GM18520 (cell line): ENCODE data around the gene LHX4.
A peak's percentile ranks its signal among the peaks of the same experiment; 100 is the strongest.

Source experiments
- ATAC-seq: cut with Tn5 transposase; IDR thresholded peaks from one replicate; pipeline ENCODE4 v1.9.1; 2021; ENCODE audit not compliant: unreplicated experiment

LHX4 gene

GRCh38 chr1:180241716-180242544, 11.9 kb downstream of the LHX4 start:
- ATAC-seq: no peak

- ATAC-seq: no peak
Measured at GRCh38 chr1:180243517-180244221, 13.6 kb downstream of the LHX4 start.

DNA sequence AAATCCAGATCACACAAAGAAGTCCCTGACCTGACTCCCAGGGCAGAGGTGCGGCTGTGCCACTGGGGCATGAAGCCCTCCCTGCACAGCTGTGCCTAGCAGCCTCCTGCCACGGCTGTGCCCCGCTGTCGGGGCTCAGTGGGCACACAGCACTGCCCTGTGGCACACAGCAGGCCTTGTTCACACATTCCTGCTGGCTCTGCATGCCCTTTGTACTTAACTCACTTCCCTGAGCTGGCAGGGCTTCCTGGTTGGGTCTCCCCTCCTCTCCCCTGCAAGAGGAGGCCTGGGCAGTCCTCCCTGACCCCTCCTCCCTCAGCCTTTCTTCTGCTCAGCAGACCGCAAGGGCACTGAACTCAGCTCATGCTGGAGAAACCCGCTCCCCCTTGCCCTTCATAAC, 14.8 kb downstream of the LHX4 start:
- ATAC-seq: no peak

GRCh38 chr1:180246579-180246978, 16.5 kb downstream of the LHX4 start:
- ATAC-seq: no peak

DNA sequence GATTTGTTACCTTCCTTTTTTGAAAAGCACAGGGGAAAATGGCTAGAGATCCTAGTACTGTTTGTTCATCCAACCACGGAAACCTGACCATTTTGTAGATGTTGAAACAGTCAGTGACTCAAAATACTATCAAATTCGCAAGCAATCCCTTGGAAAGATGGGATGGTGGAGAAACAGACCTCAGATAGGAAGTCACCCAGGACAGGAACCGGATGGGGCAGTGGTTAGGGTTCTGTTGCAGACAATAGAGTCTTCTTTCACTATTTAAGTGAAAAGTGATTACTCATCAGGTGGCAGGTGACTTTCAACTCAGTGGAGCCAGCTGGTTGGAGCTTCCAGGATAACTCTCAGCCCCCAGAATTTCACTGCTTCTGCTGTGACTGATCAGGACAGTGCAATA, 17.0 kb downstream of the LHX4 start:
- ATAC-seq: no peak

GRCh38 chr1:180247580-180247979, 17.5 kb downstream of the LHX4 start:
- ATAC-seq: no peak

DNA sequence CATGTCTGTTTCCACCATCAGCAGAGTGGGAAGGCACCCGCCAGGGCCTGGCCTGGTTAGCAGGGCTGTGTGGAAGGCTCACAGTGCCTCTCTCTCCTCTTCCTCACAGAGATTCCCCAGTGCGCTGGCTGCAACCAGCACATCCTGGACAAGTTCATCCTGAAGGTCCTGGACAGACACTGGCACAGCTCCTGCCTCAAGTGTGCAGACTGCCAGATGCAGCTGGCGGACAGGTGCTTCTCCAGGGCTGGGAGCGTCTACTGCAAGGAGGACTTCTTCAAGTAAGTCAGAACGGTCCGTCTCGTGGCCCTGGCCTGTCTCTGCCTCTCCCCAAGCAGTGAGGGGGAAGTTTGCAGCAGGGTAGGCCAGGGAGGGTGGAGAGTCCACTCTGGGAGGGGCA, 18.1 kb downstream of the LHX4 start:
- no peak for ATAC-seq

GRCh38 chr1:180248731-180249681, 18.9 kb downstream of the LHX4 start:
- no peak for ATAC-seq

- no peak for ATAC-seq
Measured at GRCh38 chr1:180249725-180250498, 19.8 kb downstream of the LHX4 start.

GRCh38 chr1:180250499-180250770, 20.4 kb downstream of the LHX4 start:
- ATAC-seq: no peak

DNA sequence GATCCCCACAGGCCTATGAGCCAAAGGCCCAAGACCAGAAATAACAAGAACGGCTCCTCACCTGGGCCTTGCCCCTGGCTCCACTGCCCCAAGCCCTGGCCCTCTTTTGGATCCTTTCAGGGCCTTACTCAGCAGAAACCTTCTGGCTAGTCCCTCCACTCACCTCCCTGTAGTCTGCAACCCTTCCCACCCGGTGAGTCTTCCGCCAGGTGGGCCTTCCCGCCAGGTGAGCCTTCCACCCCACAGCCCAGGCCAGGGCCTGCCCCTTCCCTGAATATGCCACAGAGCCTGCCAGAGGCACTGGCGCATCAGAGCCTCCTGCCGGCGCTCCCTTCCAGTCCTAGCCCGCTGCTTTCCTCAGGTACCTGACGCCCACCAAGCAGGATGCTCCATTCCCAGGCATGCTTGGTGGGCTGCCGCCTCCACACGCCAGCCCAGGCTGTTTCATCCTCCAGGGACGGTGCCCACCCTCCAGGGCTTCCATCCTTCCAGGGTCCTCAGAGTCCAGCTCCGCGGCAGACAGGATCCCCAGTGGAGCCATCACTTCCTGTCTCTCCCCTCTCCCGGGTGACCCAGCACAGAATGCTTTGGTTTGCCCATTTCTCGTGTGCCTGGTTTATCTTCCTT, 20.9 kb downstream of the LHX4 start:
- no peak for ATAC-seq

- ATAC-seq: no peak
Measured at GRCh38 chr1:180251526-180252305, 21.7 kb downstream of the LHX4 start.

GRCh38 chr1:180252638-180253536, 22.8 kb downstream of the LHX4 start:
- ATAC-seq: peak; percentile 48

GRCh38 chr1:180253585-180254495, 23.8 kb downstream of the LHX4 start:
- no peak for ATAC-seq

GRCh38 chr1:180254496-180254819, 24.4 kb downstream of the LHX4 start:
- no peak for ATAC-seq

DNA sequence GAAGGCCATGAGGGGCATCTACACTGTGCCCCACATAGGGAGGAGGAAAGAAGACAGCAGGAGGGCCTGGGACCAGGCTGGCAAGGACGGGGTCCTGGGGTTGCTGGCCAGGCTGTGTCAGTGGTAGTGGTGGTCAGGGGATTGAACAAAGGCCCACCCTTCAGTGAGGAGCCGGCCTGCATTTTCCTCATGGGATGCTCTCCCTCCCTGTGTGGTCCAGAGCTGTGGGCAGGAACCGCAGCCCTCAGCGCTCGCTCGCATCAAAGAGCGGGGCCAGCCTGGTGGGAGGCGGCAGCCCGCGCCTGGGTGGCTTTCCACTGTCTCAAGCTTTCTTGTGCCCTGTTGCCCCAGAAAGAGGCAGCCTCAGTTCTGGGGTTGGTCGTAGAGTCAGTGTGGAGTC, 24.8 kb downstream of the LHX4 start:
- no peak for ATAC-seq

GRCh38 chr1:180255536-180256340, 25.7 kb downstream of the LHX4 start:
- no peak for ATAC-seq
